ENCODE results near the gene AGT.

The AGT gene

GRCh38 chr1:230713915-230714764 is at the start of gene AGT:
Gene AGT, minus strand, starts transcription at chr1:230714122. Its CDS starts 3,299 bp downstream, at chr1:230710823.
- DNase-seq (ENCODE audit: low read depth) = no peak

- DNase-seq (ENCODE audit: low read depth) = no peak
Measured at GRCh38 chr1:230761443-230762167, 47.7 kb upstream of the AGT start.

- no peak for DNase-seq (ENCODE audit: low read depth)
Measured at GRCh38 chr1:230760360-230760827, 46.5 kb upstream of the AGT start.

GRCh38 chr1:230759369-230760065 is 45.6 kb upstream of the AGT start:
- no peak for DNase-seq (ENCODE audit: low read depth)

- DNase-seq (ENCODE audit: low read depth) = no peak
Measured at GRCh38 chr1:230758709-230759368, 44.9 kb upstream of the AGT start.

- no peak for DNase-seq (ENCODE audit: low read depth)
Measured at GRCh38 chr1:230757856-230758708, 44.2 kb upstream of the AGT start.

- DNase-seq (ENCODE audit: low read depth) = no peak
Measured at GRCh38 chr1:230754796-230755195, 40.9 kb upstream of the AGT start.

- DNase-seq (ENCODE audit: low read depth) = no peak
Measured at GRCh38 chr1:230753586-230754251, 39.8 kb upstream of the AGT start.

GRCh38 chr1:230753191-230753585 is 39.3 kb upstream of the AGT start:
- no peak for DNase-seq (ENCODE audit: low read depth)

GRCh38 chr1:230752407-230752806 is 38.5 kb upstream of the AGT start:
- DNase-seq (ENCODE audit: low read depth) = no peak

- no peak for DNase-seq (ENCODE audit: low read depth)
Measured at GRCh38 chr1:230750986-230751625, 37.2 kb upstream of the AGT start.

GRCh38 chr1:230750576-230750975 is 36.7 kb upstream of the AGT start:
- no peak for DNase-seq (ENCODE audit: low read depth)

GRCh38 chr1:230749635-230750034 is 35.7 kb upstream of the AGT start:
- no peak for DNase-seq (ENCODE audit: low read depth)

GRCh38 chr1:230749150-230749549 is 35.2 kb upstream of the AGT start:
- DNase-seq (ENCODE audit: low read depth) = no peak

GRCh38 chr1:230747890-230748800 is 34.2 kb upstream of the AGT start:
- no peak for DNase-seq (ENCODE audit: low read depth)

- DNase-seq (ENCODE audit: low read depth) = no peak
Measured at GRCh38 chr1:230747127-230747730, 33.3 kb upstream of the AGT start, which contains the start of gene CAPN9. Gene CAPN9, plus strand, starts transcription at chr1:230747388. Its CDS starts 109 bp downstream, at chr1:230747497.

GRCh38 chr1:230746617-230747016 is 32.7 kb upstream of the AGT start:
- DNase-seq (ENCODE audit: low read depth) = no peak

- no peak for DNase-seq (ENCODE audit: low read depth)
Measured at GRCh38 chr1:230745071-230745470, 31.1 kb upstream of the AGT start.
